ENCODE results near the gene SRD5A2. TPM values are rescaled to one million over a fixed set of nuclear protein-coding genes. Genes with fewer than 3 reads are reported as not detected.

Gene SRD5A2
- polyA plus RNA-seq, 1 donor: 0.04 TPM

Other genes with a start within 250 kb of the SRD5A2 start
- not detected for gene XDH, start 166.2 kb downstream of the SRD5A2 start, polyA plus RNA-seq (ENCODE audit: insufficient read length)